ENCODE results near the gene MRPL28. TPM values are rescaled to one million over a fixed set of nuclear protein-coding genes. Genes with fewer than 3 reads are reported as not detected.

The MRPL28 gene
- total RNA-seq, 1 experiment from 2014 or later: 140 TPM

- peak overlapping the region; percentile 84 for H3K27ac ChIP-seq (ENCODE audit: low read length)
- in situ Hi-C loops (cut with HindIII; ENCODE audit: low pct_unique_long_range_greater_than_20kb, low sequenced_read_pairs): no loop called here
- peak overlapping the region; percentile 73 to 84 for H3K4me3 ChIP-seq (ENCODE audit: low read depth in 2 of 2, low read length in 2 of 2)
- TF ChIP-seq SIN3A (IDR thresholded peaks at IDR 0.05; ENCODE audit: borderline replicate concordance, insufficient read depth, low read depth, low read length) (peak; percentile 18; the same call in 1 of the 2 replicates), CTCF (IDR thresholded peaks at IDR 0.05) (no peak)
- no peaks in the 10 kb centered on the region for H3K9me3 ChIP-seq (ENCODE audit: control insufficient read depth, insufficient read depth, low read depth, low read length)
- DNase-seq (ENCODE audit: low read depth, low spot score) (no peak), ATAC-seq (peak; percentile 67)
- H3K27me3 ChIP-seq (ENCODE audit: control insufficient read depth, insufficient read depth, low read length): no peaks in the 10 kb centered on the region
- BruUV-seq (replicated peaks): no TSS peak
- intact Hi-C loops (cut with micrococcal nuclease; ENCODE audit: unreplicated experiment): no loop called here
- peaks cover 38% of the 10 kb centered on the region for H3K4me1 ChIP-seq (ENCODE audit: control insufficient read depth, insufficient read depth, low read length)
- ChIA-PET CTCF (no interaction called here), POLR2A (no interaction called here)
- no peaks in the 10 kb centered on the region for H3K36me3 ChIP-seq (ENCODE audit: control insufficient read depth, insufficient read depth, low read length)
Measured at GRCh38 chr16:381012-381788, 10.9 kb upstream of the MRPL28 start.

GRCh38 chr16:380762-381011, 10.3 kb upstream of the MRPL28 start:
- H3K4me1 ChIP-seq (ENCODE audit: control insufficient read depth, insufficient read depth, low read length): peaks cover 33% of the 10 kb centered on the region
- DNase-seq (ENCODE audit: low read depth, low spot score) (no peak), ATAC-seq (peak; percentile 44)
- H3K9me3 ChIP-seq (ENCODE audit: control insufficient read depth, insufficient read depth, low read depth, low read length): no peaks in the 10 kb centered on the region
- no peaks in the 10 kb centered on the region for H3K36me3 ChIP-seq (ENCODE audit: control insufficient read depth, insufficient read depth, low read length)
- ChIA-PET POLR2A (interaction anchor here (0.6 to 0.7 kb wide), 2 partner anchors 69 to 157 kb away, joined by 3 to 7 read pairs; no protein-coding TSS in a partner anchor), CTCF (no interaction called here)
- H3K27me3 ChIP-seq (ENCODE audit: control insufficient read depth, insufficient read depth, low read length): no peaks in the 10 kb centered on the region
- peak overlapping the region; percentile 73 to 84 for H3K4me3 ChIP-seq (ENCODE audit: low read depth in 2 of 2, low read length in 2 of 2)
- BruUV-seq (replicated peaks): no TSS peak
- TF ChIP-seq SIN3A (IDR thresholded peaks at IDR 0.05; ENCODE audit: borderline replicate concordance, insufficient read depth, low read depth, low read length) (no peak), POLR2AphosphoS5 (IDR thresholded peaks at IDR 0.05; ENCODE audit: low read depth, low read length) (no peak), TCF7L2 (IDR thresholded peaks at IDR 0.05; ENCODE audit: low read depth, low read length) (no peak), REST (IDR thresholded peaks at IDR 0.05; ENCODE audit: insufficient read depth in 1 of 2, low read depth in 2 of 2, low read length in 1 of 2) (no peak), CTCF (IDR thresholded peaks at IDR 0.05) (no peak)
- H3K27ac ChIP-seq (ENCODE audit: low read length): peak overlapping the region; percentile 84
- intact Hi-C loops (cut with micrococcal nuclease; ENCODE audit: unreplicated experiment) (no loop called here), in situ Hi-C loops (cut with HindIII; ENCODE audit: low pct_unique_long_range_greater_than_20kb, low sequenced_read_pairs) (no loop called here)
